B cell (primary cell): Measurements from ENCODE around the gene TBC1D10A. TPM values are rescaled to one million over a fixed set of nuclear protein-coding genes. Genes with fewer than 3 reads are reported as not detected.
A peak's percentile ranks its signal among the peaks of the same experiment; 100 is the strongest.

Experiments
- ATAC-seq: fragments of 200-7000 bp; cut with Tn5 transposase; one replicate; pipeline ENCODE4 v1.10.0; 2021; ENCODE audit warnings: low read depth, mild to moderate bottlenecking, moderate number of reproducible peaks, moderate library complexity
- CTCF ChIA-PET: fragments of 350-600 bp; sonication (Branson Sonifier 250); formaldehyde crosslinking; loops from one replicate; lab custom pipeline; 2021; ENCODE audit warnings: antibody characterized with exemption, inconsistent platforms; lab: Charles Lee
- POLR2A ChIA-PET: fragments of 350-600 bp; sonication (Branson Sonifier 250); formaldehyde crosslinking; loops from one replicate; lab custom pipeline; 2021; ENCODE audit warnings: antibody characterized with exemption; lab: Charles Lee
- DNase-seq: peaks from one replicate; pipeline ENCODE4 v3.0.0; 2013
- H2AFZ ChIP-seq: 2 replicates; pipeline ENCODE4 v1.6.1; 2012; ENCODE audit warnings: mild to moderate bottlenecking, low read depth, low read length; ENCODE audit not compliant: insufficient read depth, poor library complexity, severe bottlenecking
- H3K27ac ChIP-seq, 2 donors: 1 replicate in 1 of 2; 2 replicates in 1 of 2; pipeline ENCODE4 v1.5.1; 2012 to 2013; ENCODE audit warnings: low read length in 2 of 2, mild to moderate bottlenecking in 2 of 2, moderate library complexity in 1 of 2
- H3K27me3 ChIP-seq, 4 experiments: fragments of 200-600 bp in 1 of 4; sonication (generic) in 1 of 4; replicated peaks in 1 of 4; 1 replicate in 2 of 4; 2 replicates in 2 of 4; pipeline versions ENCODE4 v1.6.1 to v1.7.0; 2013 to 2016; ENCODE audit warnings: low read length in 3 of 4, mild to moderate bottlenecking in 2 of 4, mixed read lengths in 1 of 4, moderate library complexity in 1 of 4; ENCODE audit not compliant: insufficient read depth in 4 of 4, control insufficient read depth in 3 of 4; ENCODE audit errors: control extremely low read depth in 1 of 4
- H3K36me3 ChIP-seq, 2 experiments: replicated peaks in 1 of 2; 1 replicate in 1 of 2; 2 replicates in 1 of 2; pipeline versions ENCODE4 v1.6.1 to v1.7.1; 2013; ENCODE audit warnings: low read length in 1 of 2; ENCODE audit not compliant: insufficient read depth in 2 of 2, control insufficient read depth in 1 of 2; ENCODE audit errors: control extremely low read depth in 1 of 2, extremely low read depth in 1 of 2
- H3K4me1 ChIP-seq, 2 donors: fragments of 200-600 bp in 1 of 2; sonication (generic) in 1 of 2; 1 replicate in 1 of 2; 2 replicates in 1 of 2; pipeline versions ENCODE4 v1.5.1 to v1.6.1; 2013 to 2017; ENCODE audit warnings: low read length in 2 of 2; ENCODE audit not compliant: control insufficient read depth in 2 of 2, insufficient read depth in 2 of 2
- H3K4me2 ChIP-seq: replicated peaks from 2 replicates; pipeline ENCODE3; 2012; ENCODE audit warnings: mild to moderate bottlenecking, low read depth, low read length; ENCODE audit not compliant: poor library complexity, severe bottlenecking
- H3K4me3 ChIP-seq, 5 experiments: fragments of 200-600 bp in 1 of 5; sonication (generic) in 1 of 5; 1 replicate in 3 of 5; 2 replicates in 2 of 5; pipeline versions ENCODE4 v1.5.1 to v1.7.0; 2011 to 2016; ENCODE audit warnings: low read length in 4 of 5, mild to moderate bottlenecking in 4 of 5, low read depth in 2 of 5, control low read depth in 1 of 5, moderate library complexity in 1 of 5; ENCODE audit not compliant: insufficient read depth in 1 of 5; ENCODE audit errors: control extremely low read depth in 1 of 5, extremely low read depth in 1 of 5
- H3K79me2 ChIP-seq: fragments of 200-600 bp; sonication (generic); one replicate; pipeline ENCODE4 v1.6.0; 2016; ENCODE audit warnings: low read length; ENCODE audit not compliant: control insufficient read depth, insufficient read depth
- H3K9ac ChIP-seq: fragments of 200-600 bp; sonication (generic); 2 replicates; pipeline ENCODE4 v1.6.1; 2017; ENCODE audit warnings: mild to moderate bottlenecking, low read length, moderate library complexity
- H3K9me3 ChIP-seq, 3 donors: one replicate each; pipeline versions ENCODE4 v1.6.1 to v1.7.1; 2013; ENCODE audit warnings: low read length in 2 of 3; ENCODE audit not compliant: control insufficient read depth in 2 of 3, insufficient read depth in 1 of 3; ENCODE audit errors: control extremely low read depth in 1 of 3
- H4K20me1 ChIP-seq: 2 replicates; pipeline ENCODE4 v1.6.0; 2012; ENCODE audit warnings: mild to moderate bottlenecking, low read length; ENCODE audit not compliant: insufficient read depth, control insufficient read depth, poor library complexity, severe bottlenecking
- H3K27ac Mint-ChIP-seq: one replicate; pipeline ENCODE4 v1.8.0; 2021; ENCODE audit warnings: mixed read lengths
- H3K27me3 Mint-ChIP-seq: one replicate; pipeline ENCODE4 v1.8.0; 2021; ENCODE audit warnings: mixed read lengths
- H3K4me1 Mint-ChIP-seq: one replicate; pipeline ENCODE4 v1.8.0; 2021; ENCODE audit warnings: mixed read lengths
- H3K4me3 Mint-ChIP-seq: one replicate; pipeline ENCODE4 v1.8.0; 2021; ENCODE audit warnings: mixed read lengths
- H3K9me3 Mint-ChIP-seq: one replicate; pipeline ENCODE4 v1.8.0; 2022; ENCODE audit warnings: mixed read lengths; ENCODE audit not compliant: insufficient read depth
- EZH2 ChIP-seq: IDR thresholded peaks from 2 replicates; pipeline ENCODE4 v1.6.1; 2012; ENCODE audit warnings: borderline replicate concordance, low read depth, mild to moderate bottlenecking, moderate library complexity, low read length; ENCODE audit not compliant: insufficient read depth, poor library complexity, severe bottlenecking
- WGBS: methylation state at CpG from one replicate; pipeline ENCODE4 v1.1.5; 2013; ENCODE audit warnings: missing lambda C conversion rate; ENCODE audit not compliant: insufficient coverage; 5-methylcytosine and 5-hydroxymethylcytosine counted together
- intact Hi-C: fragments of 100-400 bp; cut with micrococcal nuclease; formaldehyde crosslinking; loops from one replicate; pipeline ENCODE4 v1.10.0; 2022
- polyA plus RNA-seq: library from polyadenylated mRNA; depleted of rRNA; stranded (reverse); fragments of >200 nt; gene quantifications from 2 replicates; pipeline ENCODE4 v1.2.3, GENCODE V29; 2012
- total RNA-seq, 2 donors: library from RNA; stranded (reverse); fragments of 120-200 nt in 1 of 2; gene quantifications; 1 replicate in 1 of 2; 2 replicates in 1 of 2; pipeline versions ENCODE4 v1.2.3 to v1.2.4, GENCODE V29; 2013 to 2022
- TF ChIP-seq, protein P1 (sequence below): fragments of 200-600 bp; IDR thresholded peaks from one replicate; pipeline ENCODE4 v1.8.0; 2022; ENCODE audit warnings: antibody characterized with exemption, mild to moderate bottlenecking

Gene TBC1D10A
- total and polyA plus RNA-seq, 2 donors (not counting 1 experiment from before 2014, with no cell fraction given) = 45.2 to 58.4 TPM

DNA sequence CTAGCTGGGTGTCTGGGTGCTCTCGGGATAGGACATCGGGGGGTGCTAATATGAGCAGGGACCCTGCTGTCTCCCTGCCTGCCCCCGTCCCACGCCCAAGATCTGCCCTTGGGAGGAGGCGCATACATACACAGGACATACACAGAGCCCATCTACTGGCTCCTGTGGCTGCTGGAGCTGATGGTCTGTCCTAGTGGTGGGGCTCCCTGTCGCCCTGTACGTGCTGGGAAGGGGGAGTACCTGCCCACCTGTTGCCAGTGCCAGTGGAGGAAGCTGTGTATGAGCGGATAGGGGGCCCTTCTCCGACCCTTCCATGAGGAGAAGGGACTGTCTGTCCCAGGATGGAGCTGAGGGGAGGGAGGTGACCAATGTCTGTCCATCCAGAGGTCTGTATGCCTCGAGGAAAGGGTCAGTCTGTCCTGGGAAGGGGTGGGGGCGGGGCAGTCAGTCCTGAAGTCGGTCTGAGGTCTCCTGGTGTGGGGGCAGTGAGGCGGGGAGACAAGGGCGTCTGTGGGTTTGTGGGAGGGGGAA, 952 bp downstream of the TBC1D10A start:
- Histone ChIP-seq H3K9ac (peak overlapping the region; percentile 86), H3K79me2 (peaks cover 63% of the 10 kb centered on the region), H3K9me3 (no peaks in the 10 kb centered on the region), H3K27me3 (no peaks in the 10 kb centered on the region), H3K36me3 (peaks cover 0 to 21% of the 10 kb centered on the region in 2 experiments), H4K20me1 (peaks cover 54% of the 10 kb centered on the region), H2AFZ (no peak overlapping the region), H3K4me1 (peaks cover 30 to 48% of the 10 kb centered on the region in 2 donors), H3K27ac (peak overlapping the region in 1 of 2 donors; percentile 62), H3K4me3 (peak overlapping the region in 4 of 5 experiments; percentile 81 to 92 (median 86)), H3K4me2 (peak overlapping the region; percentile 97)
- no peak for ATAC-seq
- 20% methylated on average over 10 of the region's 14 CpGs for WGBS
- DNase-seq = no peak
- CTCF ChIA-PET = interaction anchor here (1.0 to 5.3 kb wide), 5 partner anchors 16 to 967 kb away, joined by 3 to 31 read pairs (median 5); partner anchors contain the start of genes CASTOR1 and RNF215
- TF ChIP-seq EZH2 = no peak
- H3K27me3 Mint-ChIP-seq = no peaks in the 10 kb centered on the region
- POLR2A ChIA-PET = interaction anchor here (2.6 to 5.7 kb wide), 3 partner anchors 16 to 36 kb away, joined by 22 to 64 read pairs (median 22); partner anchors contain the start of gene CASTOR1
- H3K4me1 Mint-ChIP-seq = peaks cover 54% of the 10 kb centered on the region
- intact Hi-C loops = loop anchor here (1.0 kb wide), 1 partner anchor 99 kb away; no protein-coding TSS in a partner anchor
- peak overlapping the region; percentile 83 for H3K4me3 Mint-ChIP-seq
- no peaks in the 10 kb centered on the region for H3K9me3 Mint-ChIP-seq
- H3K27ac Mint-ChIP-seq = peak overlapping the region; percentile 82

DNA sequence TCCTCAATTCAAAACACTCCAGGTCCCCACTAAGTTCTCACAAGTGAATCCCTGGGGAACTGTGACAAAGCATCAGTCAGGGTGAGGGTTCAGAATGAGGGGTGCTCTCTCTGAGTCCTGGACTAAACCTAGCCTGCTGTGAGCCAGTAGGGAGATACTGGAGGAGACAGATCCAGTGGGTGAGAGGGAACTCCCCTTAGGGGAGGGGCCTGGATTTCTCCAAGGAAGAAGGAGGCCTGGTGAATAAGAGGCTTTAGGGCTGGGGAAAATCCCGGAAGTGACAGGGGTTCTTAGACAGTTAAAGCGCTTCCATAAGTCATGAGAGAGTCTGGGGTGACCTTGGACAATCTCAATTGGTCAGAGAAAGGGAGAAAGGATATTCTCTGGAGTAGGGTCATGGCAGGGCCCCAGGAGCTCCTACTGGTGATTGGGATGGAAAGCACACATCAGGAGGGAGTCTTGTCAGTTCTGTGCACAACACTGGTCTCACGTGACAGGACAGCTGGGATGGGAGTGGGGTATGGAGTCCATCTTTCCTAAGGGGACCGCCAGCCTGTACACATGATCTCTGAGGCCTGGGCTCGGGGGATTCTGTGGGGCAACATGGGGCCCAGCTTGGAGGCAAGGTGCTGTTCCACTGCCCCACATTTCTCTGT, 1.5 kb downstream of the TBC1D10A start:
- H3K4me1 Mint-ChIP-seq = peaks cover 58% of the 10 kb centered on the region
- intact Hi-C loops = no loop called here
- no peaks in the 10 kb centered on the region for H3K9me3 Mint-ChIP-seq
- H3K4me3 Mint-ChIP-seq = peak overlapping the region; percentile 83
- DNase-seq (no peak), ATAC-seq (no peak)
- no peaks in the 10 kb centered on the region for H3K27me3 Mint-ChIP-seq
- H3K4me3 ChIP-seq = peak overlapping the region in 4 of 5 experiments; percentile 81 to 92 (median 86)
- H2AFZ ChIP-seq = no peak overlapping the region
- H3K36me3 ChIP-seq = peaks cover 0 to 23% of the 10 kb centered on the region in 2 experiments
- peaks cover 30 to 48% of the 10 kb centered on the region in 2 donors for H3K4me1 ChIP-seq
- 90% methylated on average over 4 of the region's 5 CpGs for WGBS
- ChIA-PET CTCF (interaction anchor here (1.0 to 5.3 kb wide), 5 partner anchors 15 to 966 kb away, joined by 3 to 31 read pairs (median 4); partner anchors contain the start of genes CASTOR1 and RNF215), POLR2A (interaction anchor here (5.7 kb wide), 1 partner anchor 36 kb away, joined by 64 read pairs; the partner anchor contains the start of gene CASTOR1)
- H3K27ac Mint-ChIP-seq = peak overlapping the region; percentile 82
- H3K79me2 ChIP-seq = peaks cover 69% of the 10 kb centered on the region
- H4K20me1 ChIP-seq = peaks cover 59% of the 10 kb centered on the region
- H3K9ac ChIP-seq = peak overlapping the region; percentile 86
- peak overlapping the region; percentile 97 for H3K4me2 ChIP-seq
- no peaks in the 10 kb centered on the region for H3K9me3 ChIP-seq
- TF ChIP-seq, protein P1, sequence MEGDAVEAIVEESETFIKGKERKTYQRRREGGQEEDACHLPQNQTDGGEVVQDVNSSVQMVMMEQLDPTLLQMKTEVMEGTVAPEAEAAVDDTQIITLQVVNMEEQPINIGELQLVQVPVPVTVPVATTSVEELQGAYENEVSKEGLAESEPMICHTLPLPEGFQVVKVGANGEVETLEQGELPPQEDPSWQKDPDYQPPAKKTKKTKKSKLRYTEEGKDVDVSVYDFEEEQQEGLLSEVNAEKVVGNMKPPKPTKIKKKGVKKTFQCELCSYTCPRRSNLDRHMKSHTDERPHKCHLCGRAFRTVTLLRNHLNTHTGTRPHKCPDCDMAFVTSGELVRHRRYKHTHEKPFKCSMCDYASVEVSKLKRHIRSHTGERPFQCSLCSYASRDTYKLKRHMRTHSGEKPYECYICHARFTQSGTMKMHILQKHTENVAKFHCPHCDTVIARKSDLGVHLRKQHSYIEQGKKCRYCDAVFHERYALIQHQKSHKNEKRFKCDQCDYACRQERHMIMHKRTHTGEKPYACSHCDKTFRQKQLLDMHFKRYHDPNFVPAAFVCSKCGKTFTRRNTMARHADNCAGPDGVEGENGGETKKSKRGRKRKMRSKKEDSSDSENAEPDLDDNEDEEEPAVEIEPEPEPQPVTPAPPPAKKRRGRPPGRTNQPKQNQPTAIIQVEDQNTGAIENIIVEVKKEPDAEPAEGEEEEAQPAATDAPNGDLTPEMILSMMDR = no peak
- no peak for TF ChIP-seq EZH2
- H3K27ac ChIP-seq = peak overlapping the region in 1 of 2 donors; percentile 38
- no peaks in the 10 kb centered on the region for H3K27me3 ChIP-seq
